Measurements from ENCODE around the gene JOSD2.

Gene JOSD2

DNA sequence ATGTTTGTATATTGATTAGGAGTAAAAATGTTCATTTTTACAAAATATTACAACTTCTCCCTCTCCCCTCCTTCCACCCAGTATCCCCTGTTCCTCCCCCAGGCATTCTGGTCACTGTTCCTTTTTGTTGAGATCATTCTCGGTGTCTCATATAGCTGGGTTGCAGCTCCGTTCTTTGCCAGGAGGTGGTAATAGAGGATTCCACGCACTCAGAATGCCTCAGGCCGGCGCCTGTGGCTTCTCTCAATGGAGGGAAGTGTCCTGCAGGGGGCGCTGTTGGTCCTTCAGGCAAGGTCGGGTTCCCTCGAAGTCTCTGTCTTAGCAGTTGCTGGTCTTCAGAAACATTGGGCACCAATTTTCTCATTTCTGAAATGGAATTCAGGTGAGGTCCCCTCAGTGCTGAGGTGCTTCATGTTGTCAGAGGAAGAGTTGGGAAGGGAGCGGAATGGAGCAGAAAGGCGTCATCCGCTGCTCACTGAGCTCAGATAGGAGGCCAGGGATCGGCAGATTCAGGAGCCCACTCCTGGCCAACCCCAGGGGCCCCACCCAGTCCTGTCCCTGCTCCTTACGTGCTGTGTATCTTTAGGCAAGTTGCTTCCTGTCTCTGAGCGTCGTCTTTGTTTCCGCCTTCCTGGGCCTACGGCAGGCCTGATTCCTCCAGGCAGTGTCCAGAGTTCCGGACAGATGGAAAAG lies 24.0 kb downstream of the JOSD2 start:
- TF ChIP-seq, protein P1, sequence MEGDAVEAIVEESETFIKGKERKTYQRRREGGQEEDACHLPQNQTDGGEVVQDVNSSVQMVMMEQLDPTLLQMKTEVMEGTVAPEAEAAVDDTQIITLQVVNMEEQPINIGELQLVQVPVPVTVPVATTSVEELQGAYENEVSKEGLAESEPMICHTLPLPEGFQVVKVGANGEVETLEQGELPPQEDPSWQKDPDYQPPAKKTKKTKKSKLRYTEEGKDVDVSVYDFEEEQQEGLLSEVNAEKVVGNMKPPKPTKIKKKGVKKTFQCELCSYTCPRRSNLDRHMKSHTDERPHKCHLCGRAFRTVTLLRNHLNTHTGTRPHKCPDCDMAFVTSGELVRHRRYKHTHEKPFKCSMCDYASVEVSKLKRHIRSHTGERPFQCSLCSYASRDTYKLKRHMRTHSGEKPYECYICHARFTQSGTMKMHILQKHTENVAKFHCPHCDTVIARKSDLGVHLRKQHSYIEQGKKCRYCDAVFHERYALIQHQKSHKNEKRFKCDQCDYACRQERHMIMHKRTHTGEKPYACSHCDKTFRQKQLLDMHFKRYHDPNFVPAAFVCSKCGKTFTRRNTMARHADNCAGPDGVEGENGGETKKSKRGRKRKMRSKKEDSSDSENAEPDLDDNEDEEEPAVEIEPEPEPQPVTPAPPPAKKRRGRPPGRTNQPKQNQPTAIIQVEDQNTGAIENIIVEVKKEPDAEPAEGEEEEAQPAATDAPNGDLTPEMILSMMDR (IDR thresholded peaks at IDR 0.05; ENCODE audit: low read depth, low read length, missing control alignments), result peak; percentile 71
- Histone ChIP-seq H3K4me3 (ENCODE audit: low read depth, low read length) (no peak overlapping the region), H3K27me3 (replicated peaks) (peaks cover 4% of the 10 kb centered on the region), H3K27ac (no peak overlapping the region), H3K36me3 (replicated peaks) (peaks cover 8% of the 10 kb centered on the region)
- in situ Hi-C loops (cut with HindIII; ENCODE audit: low pct_ligation_motif_present, low sequenced_read_pairs), result no loop called here
- DNase-seq, result peak; percentile 59

DNA sequence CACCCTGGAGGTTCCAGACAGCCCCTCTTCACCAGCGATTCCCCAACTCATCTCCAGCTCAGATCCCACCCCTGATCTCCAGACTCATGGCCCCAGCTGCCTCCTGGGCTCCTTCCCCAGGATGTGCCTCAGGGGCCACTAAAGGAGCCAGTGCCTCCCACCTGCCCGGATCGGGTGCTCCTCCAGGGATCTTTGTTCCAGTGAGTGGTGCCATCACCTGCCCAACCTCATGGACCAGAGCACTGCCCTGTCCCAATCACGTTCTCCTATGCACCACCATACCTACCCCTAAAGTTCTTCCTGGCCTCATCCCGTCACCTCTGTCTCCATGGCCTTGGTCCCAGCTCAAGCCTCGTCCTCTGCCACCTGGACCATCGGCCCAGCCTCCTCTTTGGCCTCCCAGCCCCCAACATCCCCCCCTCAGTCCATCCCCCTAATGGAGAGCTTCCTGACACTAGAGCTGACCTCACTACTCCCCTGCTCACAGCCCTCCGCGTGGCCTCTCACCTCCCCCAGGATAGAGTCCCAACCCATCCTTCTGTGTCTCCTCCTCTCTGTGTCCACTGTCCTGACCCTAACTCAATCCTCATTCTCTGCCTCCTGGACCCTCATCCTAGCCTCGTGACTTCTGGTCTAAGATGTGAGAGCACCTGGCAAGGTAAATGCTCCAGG lies 25.6 kb downstream of the JOSD2 start:
- peaks cover 4% of the 10 kb centered on the region for H3K27me3 ChIP-seq (replicated peaks)
- DNase-seq, result no peak
- no peak overlapping the region for H3K27ac ChIP-seq
- TF ChIP-seq, protein P1 (IDR thresholded peaks at IDR 0.05; ENCODE audit: low read depth, low read length, missing control alignments), result no peak
- in situ Hi-C loops (cut with HindIII; ENCODE audit: low pct_ligation_motif_present, low sequenced_read_pairs), result no loop called here
- H3K36me3 ChIP-seq (replicated peaks), result peaks cover 15% of the 10 kb centered on the region
- no peak overlapping the region for H3K4me3 ChIP-seq (ENCODE audit: low read depth, low read length)

DNA sequence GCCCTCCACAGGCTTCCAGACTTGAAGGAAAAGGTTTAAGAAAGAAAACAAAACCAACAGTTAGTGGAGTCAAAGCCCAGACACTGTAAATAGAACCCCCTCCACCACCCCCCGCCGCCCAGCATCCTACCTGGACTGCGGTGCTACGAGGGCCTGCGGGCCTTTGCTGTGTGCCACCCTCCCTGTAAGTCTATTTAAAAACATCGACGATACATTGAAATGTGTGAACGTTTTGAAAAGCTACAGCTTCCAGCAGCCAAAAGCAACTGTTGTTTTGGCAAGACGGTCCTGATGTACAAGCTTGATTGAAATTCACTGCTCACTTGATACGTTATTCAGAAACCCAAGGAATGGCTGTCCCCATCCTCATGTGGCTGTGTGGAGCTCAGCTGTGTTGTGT lies 28.1 kb downstream of the JOSD2 start:
- Histone ChIP-seq H3K4me3 (ENCODE audit: low read depth, low read length) (no peak overlapping the region), H3K27me3 (replicated peaks) (no peaks in the 10 kb centered on the region), H3K27ac (no peak overlapping the region), H3K36me3 (replicated peaks) (peaks cover 22% of the 10 kb centered on the region)
- TF ChIP-seq, protein P1 (IDR thresholded peaks at IDR 0.05; ENCODE audit: low read depth, low read length, missing control alignments), result no peak
- no peak for DNase-seq
- in situ Hi-C loops (cut with HindIII; ENCODE audit: low pct_ligation_motif_present, low sequenced_read_pairs), result no loop called here

DNA sequence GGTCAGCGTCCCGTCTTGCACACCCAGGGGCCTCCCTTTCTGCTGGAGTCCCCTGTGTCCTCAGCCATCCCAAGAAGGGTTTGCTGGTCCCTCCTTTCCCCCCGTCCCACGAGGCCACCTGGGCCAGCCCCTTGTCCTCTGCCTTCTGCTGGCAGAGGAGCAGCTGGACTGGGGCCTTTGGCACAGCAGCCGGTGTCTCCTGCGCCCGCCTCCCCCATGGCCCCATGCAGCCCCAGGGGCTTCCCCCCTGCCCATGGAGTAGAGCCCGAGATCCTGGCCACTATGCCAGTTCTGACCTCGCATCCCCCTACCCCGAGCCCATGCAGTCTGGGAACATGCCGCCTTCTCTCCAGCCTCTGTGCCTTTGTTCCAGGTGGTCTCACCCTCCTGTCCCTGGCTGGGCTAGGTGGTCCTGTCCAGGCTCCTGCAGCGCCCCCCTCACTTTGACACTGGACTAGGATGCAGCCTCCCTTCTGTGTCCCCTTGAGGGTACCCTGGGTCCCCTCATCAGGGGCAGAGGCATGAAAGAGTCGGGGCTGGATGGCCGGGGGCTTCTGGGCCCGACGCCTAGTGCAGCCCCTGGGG lies 28.6 kb downstream of the JOSD2 start:
- Histone ChIP-seq H3K4me3 (ENCODE audit: low read depth, low read length) (no peak overlapping the region), H3K27ac (no peak overlapping the region), H3K27me3 (replicated peaks) (no peaks in the 10 kb centered on the region), H3K36me3 (replicated peaks) (peaks cover 22% of the 10 kb centered on the region)
- in situ Hi-C loops (cut with HindIII; ENCODE audit: low pct_ligation_motif_present, low sequenced_read_pairs), result no loop called here
- TF ChIP-seq, protein P1 (IDR thresholded peaks at IDR 0.05; ENCODE audit: low read depth, low read length, missing control alignments), result no peak
- DNase-seq, result no peak

DNA sequence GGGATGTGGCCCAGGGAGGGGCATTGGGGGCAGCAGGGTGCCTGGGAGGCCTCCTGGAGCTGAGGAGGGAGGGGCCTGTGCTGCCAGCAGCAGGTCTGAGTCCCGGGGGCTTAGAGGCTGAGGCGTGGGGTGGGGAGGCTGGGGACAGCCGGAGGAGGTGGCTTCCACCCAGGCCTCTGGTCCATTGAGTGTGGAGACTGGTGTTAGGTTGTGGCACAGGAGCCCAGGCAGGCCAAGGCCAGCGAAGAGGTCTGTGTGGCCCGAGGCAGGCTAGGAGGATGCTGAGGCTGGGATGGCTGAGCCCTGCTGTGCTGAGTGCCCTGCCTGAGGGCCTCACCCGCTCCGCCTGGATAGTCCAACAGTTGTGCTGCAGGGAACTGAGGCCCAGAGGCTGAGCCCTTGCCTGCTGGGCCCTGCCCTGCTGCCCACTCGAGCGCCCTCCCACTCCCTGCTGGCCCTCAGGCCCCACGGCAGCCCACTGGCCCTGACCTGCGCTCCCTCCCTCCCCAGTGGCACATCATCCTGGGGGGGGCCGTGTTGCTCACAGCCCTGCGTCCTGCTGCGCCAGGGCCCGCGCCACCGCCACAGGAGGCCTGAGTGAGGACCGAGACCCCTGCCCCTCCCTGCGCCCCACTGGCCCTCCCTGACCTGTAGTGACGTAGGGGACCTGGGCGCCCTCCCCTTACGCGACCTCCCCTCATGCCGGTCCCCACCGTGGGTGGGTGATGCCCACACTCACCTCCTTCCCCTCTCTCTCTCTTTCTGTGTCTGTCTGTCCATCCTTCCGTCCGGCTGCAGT lies 29.4 kb downstream of the JOSD2 start:
- no peak for DNase-seq

More for the DNA sequence above, 29.4 kb downstream of the JOSD2 start:
- peaks cover 22% of the 10 kb centered on the region for H3K36me3 ChIP-seq (replicated peaks)
- TF ChIP-seq, protein P1 (IDR thresholded peaks at IDR 0.05; ENCODE audit: low read depth, low read length, missing control alignments), result no peak
- H3K4me3 ChIP-seq (ENCODE audit: low read depth, low read length), result no peak overlapping the region
- H3K27me3 ChIP-seq (replicated peaks), result no peaks in the 10 kb centered on the region
- in situ Hi-C loops (cut with HindIII; ENCODE audit: low pct_ligation_motif_present, low sequenced_read_pairs), result no loop called here
- no peak overlapping the region for H3K27ac ChIP-seq

All from brain microvascular endothelial cell (primary cell).